ENCODE measurements around the gene MYL11.

The MYL11 gene

GRCh38 chr16:30407804-30408534 lies 33.4 kb downstream of the MYL11 start:
- TF ChIP-seq CSRNP3 (CRISPR knock-in tag; IDR thresholded peaks at IDR 0.05) = no peak
- TF ChIP-seq ZFP3 (CRISPR knock-in tag; IDR thresholded peaks at IDR 0.05) = no peak
- no peak for TF ChIP-seq BACH2 (CRISPR knock-in tag; IDR thresholded peaks at IDR 0.05; ENCODE audit: borderline replicate concordance)
- TF ChIP-seq PPARA (CRISPR knock-in tag; IDR thresholded peaks at IDR 0.05; ENCODE audit: borderline replicate concordance) = no peak
- no peak for TF ChIP-seq PATZ1 (CRISPR knock-in tag; IDR thresholded peaks at IDR 0.05; ENCODE audit: borderline replicate concordance)
- TF ChIP-seq OSR1 (CRISPR knock-in tag; IDR thresholded peaks at IDR 0.05) = no peak
- no peak for TF ChIP-seq ZC3H10 (CRISPR knock-in tag; IDR thresholded peaks at IDR 0.05)
- TF ChIP-seq RARB (CRISPR knock-in tag; IDR thresholded peaks at IDR 0.05) = no peak
- TF ChIP-seq SNAI2 (CRISPR knock-in tag; IDR thresholded peaks at IDR 0.05) = no peak
- no peak for TF ChIP-seq TCF4 (CRISPR knock-in tag; IDR thresholded peaks at IDR 0.05; ENCODE audit: borderline replicate concordance)
- TF ChIP-seq ESRRG (CRISPR knock-in tag; IDR thresholded peaks at IDR 0.05) = no peak
- no peak for TF ChIP-seq ZFP30 (CRISPR knock-in tag; IDR thresholded peaks at IDR 0.05)
- ATAC-seq = no peak; the same call in 2 of the 3 replicates

GRCh38 chr16:30409125-30410060 lies 34.8 kb downstream of the MYL11 start:
- peak; percentile 81 for ATAC-seq
- TF ChIP-seq ISL1 (CRISPR knock-in tag; IDR thresholded peaks at IDR 0.05) = no peak
- no peak for TF ChIP-seq OSR1 (CRISPR knock-in tag; IDR thresholded peaks at IDR 0.05)
- TF ChIP-seq PPARA (CRISPR knock-in tag; IDR thresholded peaks at IDR 0.05; ENCODE audit: borderline replicate concordance) = no peak
- no peak for TF ChIP-seq TOX (CRISPR knock-in tag; IDR thresholded peaks at IDR 0.05; ENCODE audit: borderline replicate concordance)
- no peak for TF ChIP-seq ZC3H10 (CRISPR knock-in tag; IDR thresholded peaks at IDR 0.05)
- TF ChIP-seq ZFP30 (CRISPR knock-in tag; IDR thresholded peaks at IDR 0.05) = no peak
- no peak for TF ChIP-seq POU6F1 (CRISPR knock-in tag; IDR thresholded peaks at IDR 0.05; ENCODE audit: borderline replicate concordance, low read depth)
- TF ChIP-seq TSHZ2 (CRISPR knock-in tag; IDR thresholded peaks at IDR 0.05) = no peak
- no peak for TF ChIP-seq TCF4 (CRISPR knock-in tag; IDR thresholded peaks at IDR 0.05; ENCODE audit: borderline replicate concordance)
- TF ChIP-seq SNAI2 (CRISPR knock-in tag; IDR thresholded peaks at IDR 0.05) = no peak
- no peak for TF ChIP-seq CSRNP3 (CRISPR knock-in tag; IDR thresholded peaks at IDR 0.05)
